ENCODE data around the gene GNG7. TPM values are rescaled to one million over a fixed set of nuclear protein-coding genes. Genes with fewer than 3 reads are reported as not detected.

Gene GNG7
- total RNA-seq (2022; extraction: Qiagen RNA extraction) = 0.03 to 0.08 TPM (median 0.06 TPM) in 5 replicates

DNA sequence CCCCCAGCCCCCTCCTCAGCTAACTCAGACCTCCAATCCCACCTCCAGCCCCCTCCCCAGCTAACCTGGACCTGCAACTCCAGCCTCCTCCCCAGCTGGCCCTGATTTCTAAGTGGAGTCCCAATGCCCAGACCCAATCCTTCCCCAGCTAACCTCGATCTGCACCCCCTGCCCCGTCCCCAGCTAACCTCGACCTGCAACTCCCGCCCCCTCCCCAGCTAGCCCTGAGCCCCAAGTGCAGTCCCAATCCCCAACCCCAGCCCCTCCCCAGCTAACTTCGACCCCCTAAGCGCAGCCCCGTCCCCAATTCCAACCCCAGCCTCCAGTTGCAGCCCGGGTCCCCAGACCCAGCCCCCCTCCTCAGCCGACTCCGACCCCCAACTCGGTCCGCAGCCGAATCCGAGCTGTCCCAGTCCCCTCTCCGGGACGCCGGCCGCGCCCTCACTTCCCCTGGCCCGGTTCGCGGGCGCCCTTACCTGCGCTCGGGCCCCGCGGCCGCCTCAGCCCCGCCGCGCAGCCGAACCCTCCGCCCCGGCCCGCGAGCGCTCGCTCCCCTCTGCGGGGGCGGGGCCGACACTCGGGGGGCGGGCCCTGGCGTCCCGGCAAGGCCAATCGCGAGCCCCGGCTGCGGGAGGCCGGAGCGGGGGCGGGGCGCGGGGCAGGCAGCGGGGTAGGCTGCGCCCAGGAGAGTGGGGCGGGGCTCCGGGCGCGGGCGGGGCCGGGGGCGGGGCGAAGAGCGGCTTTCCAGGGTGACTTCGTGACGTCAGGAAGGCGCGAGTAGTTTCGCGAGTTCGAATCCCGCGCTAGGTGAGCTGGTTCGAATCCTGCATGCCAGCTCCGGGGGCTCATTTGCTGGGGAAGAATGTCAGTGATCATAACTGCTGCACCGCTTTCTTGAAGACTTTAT, at the start of gene GNG7:
TSS of gene GNG7 (minus strand) at position 525 of the 907 bp plus-strand sequence. CDS start 182,006 bp downstream, outside the sequence.

DNA sequence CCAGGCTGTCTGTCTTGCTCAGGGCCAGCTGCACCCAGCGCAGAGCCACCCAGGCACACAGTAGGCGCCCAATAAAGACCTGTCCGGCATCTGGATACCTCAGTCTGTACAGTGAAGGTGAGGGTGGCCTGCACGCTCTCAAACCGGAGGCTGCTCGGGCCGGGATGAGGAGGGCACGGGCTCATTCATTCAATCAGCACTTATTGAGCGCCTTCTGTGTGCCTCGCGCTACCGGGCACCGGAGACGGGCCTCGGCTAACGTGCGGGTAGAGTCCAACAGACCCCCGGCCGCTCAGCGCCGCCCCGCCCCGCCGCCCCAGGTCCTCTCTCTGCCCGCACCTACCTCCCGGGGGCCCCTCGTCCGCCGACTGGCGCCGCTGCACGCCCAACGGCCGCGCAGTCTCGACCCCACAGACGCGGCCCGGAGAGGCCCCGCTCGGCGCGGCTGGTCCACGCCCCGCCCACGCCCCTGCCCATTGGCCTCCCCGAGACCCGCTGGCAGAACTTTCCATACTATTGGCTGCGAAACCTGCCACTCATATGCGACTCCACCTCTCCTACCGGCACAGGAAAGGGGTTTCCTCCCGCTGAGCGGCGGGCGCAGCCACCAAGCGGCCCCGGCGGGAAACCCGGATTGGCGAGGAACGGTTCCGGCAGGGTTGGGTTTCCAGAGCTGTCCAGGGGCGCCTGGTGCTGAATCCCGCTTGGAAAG, 37.3 kb upstream of the GNG7 start, which contains the start of gene SLC39A3:
TSS of gene SLC39A3 (minus strand) at position 416 of the 712 bp plus-strand sequence. CDS start 2,760 bp downstream, outside the sequence.

DNA sequence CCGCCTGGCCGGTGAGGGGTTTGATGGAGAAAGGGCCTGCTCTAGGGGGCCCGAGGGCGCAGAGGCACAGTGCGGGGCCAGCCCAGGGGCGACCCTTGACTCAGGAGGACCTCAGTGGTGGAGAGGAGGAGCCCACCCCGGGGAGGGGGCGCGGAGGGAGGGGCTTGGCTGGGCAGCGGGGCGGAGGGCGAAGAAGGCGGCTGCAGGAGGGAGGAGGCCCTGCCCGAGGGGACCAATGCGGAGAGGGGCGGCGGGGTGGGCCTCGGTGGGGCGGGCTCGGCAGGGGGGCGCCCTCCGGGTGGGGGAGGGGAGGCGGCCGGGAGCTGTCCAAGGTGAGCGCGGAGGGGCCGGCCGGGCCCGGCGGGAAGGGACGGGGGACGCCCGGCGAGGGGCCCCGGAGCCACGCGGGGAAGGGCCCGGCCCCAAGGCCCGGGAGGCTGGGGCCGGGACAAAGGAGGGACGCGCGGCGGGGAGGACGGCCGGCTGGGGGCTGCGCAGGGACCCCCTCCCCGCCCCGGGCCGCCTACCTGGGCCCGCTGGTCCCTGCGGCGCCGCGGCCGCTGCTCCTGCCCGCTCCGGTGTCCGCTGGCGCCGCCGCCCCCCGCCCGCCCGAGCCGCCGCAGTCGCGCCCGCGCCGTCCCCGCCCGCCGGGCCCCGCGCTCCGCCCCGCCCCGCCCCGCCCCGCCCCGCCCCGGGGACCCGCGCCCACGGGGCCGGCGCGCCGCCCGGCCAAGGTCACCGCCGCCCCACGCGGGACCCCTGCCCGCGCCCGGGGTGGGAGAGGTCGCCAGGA, 18.5 kb upstream of the GNG7 start, which contains the start of gene DIRAS1:
TSS of gene DIRAS1 (minus strand) at position 596 of the 793 bp plus-strand sequence. CDS start 3,566 bp downstream, outside the sequence.

GRCh38 chr19:2475702-2476450, 226.6 kb downstream of the GNG7 start, which contains the start of gene GADD45B:
TSS of gene GADD45B (plus strand) at chr19:2476127. CDS start at chr19:2476359, 232 bp downstream.

Other genes starting within 250 kb of the GNG7 start
- 65.5 to 84.6 TPM (median 76.3 TPM) in 5 replicates for gene LMNB2, start 245.7 kb downstream of the GNG7 start, total RNA-seq (2022; extraction: Qiagen RNA extraction)
- gene GADD45B, start 226.6 kb downstream of the GNG7 start, total RNA-seq (2022; extraction: Qiagen RNA extraction) = 97.0 to 127 TPM (median 119 TPM) in 5 replicates
- gene DIRAS1, start 18.7 kb upstream of the GNG7 start, total RNA-seq (2022; extraction: Qiagen RNA extraction) = 3.2 to 4.0 TPM (median 3.9 TPM) in 5 replicates
- 22.1 to 30.9 TPM (median 28.2 TPM) in 5 replicates for gene SLC39A3, start 37.3 kb upstream of the GNG7 start, total RNA-seq (2022; extraction: Qiagen RNA extraction)
- 55.3 to 78.0 TPM (median 68.4 TPM) in 5 replicates for gene SGTA, start 80.6 kb upstream of the GNG7 start, total RNA-seq (2022; extraction: Qiagen RNA extraction)
- 83.4 to 100 TPM (median 97.1 TPM) in 5 replicates for gene THOP1, start 82.8 kb upstream of the GNG7 start, total RNA-seq (2022; extraction: Qiagen RNA extraction)
- 0.77 to 1.1 TPM (median 0.91 TPM) in 5 replicates for gene ZNF554, start 117.2 kb upstream of the GNG7 start, total RNA-seq (2022; extraction: Qiagen RNA extraction)
- 1.8 to 2.8 TPM (median 2.4 TPM) in 5 replicates for gene ZNF555, start 138.8 kb upstream of the GNG7 start, total RNA-seq (2022; extraction: Qiagen RNA extraction)
- 0.02 to 0.07 TPM (median 0.05 TPM) in 5 replicates for gene ZNF556, start 164.6 kb upstream of the GNG7 start, total RNA-seq (2022; extraction: Qiagen RNA extraction)
- 3.7 to 5.4 TPM (median 4.1 TPM) in 5 replicates for gene ZNF57, start 198.2 kb upstream of the GNG7 start, total RNA-seq (2022; extraction: Qiagen RNA extraction)
- gene ZNF77, start 242.3 kb upstream of the GNG7 start, total RNA-seq (2022; extraction: Qiagen RNA extraction) = 1.4 to 2.0 TPM (median 1.6 TPM) in 5 replicates

All from A549 treated with AZD2906 at 1 μM for 4 hours (cell line).